Measurements from ENCODE around the gene SLAIN1. TPM values are rescaled to one million over a fixed set of nuclear protein-coding genes. Genes with fewer than 3 reads are reported as not detected.

The SLAIN1 gene
- total and polyA plus RNA-seq, 12 donors = 5.5 to 26.7 (median 14.1) TPM

GRCh38 chr13:77741597-77741972 lies 44.1 kb downstream of the SLAIN1 start:
- Histone ChIP-seq H3K4me3 (no peak overlapping the region), H3K36me3 (replicated peaks in 1 of 2) (no peaks in the 10 kb centered on the region), H3K9me3 (replicated peaks in 1 of 3) (no peaks in the 10 kb centered on the region), H3K27me3 (no peaks in the 10 kb centered on the region), H3K27ac (no peak overlapping the region), H3K4me1 (replicated peaks in 1 of 2) (peaks cover 0 to 4% of the 10 kb centered on the region in 2 donors)
- TF ChIP-seq CTCF (IDR thresholded peaks at IDR 0.05) (no peak), POLR2A (IDR thresholded peaks at IDR 0.05) (no peak)
- no peak for DNase-seq
- WGBS, 4 donors = 89 to 100% (median 97%) methylated on average over 1 of the region's 1 CpG
- intact Hi-C loops (cut with DNase I) = no loop called here

- Histone ChIP-seq H3K4me1 (replicated peaks in 1 of 2) (peaks cover 0 to 4% of the 10 kb centered on the region in 2 donors), H3K27me3 (no peaks in the 10 kb centered on the region), H3K4me3 (no peak overlapping the region), H3K27ac (no peak overlapping the region), H3K36me3 (replicated peaks in 1 of 2) (no peaks in the 10 kb centered on the region), H3K9me3 (replicated peaks in 1 of 3) (no peaks in the 10 kb centered on the region)
- 95 to 100% (median 95%) methylated on average over 2 of the region's 2 CpGs for WGBS, 4 donors
- DNase-seq = no peak
- intact Hi-C loops (cut with DNase I) = no loop called here
- TF ChIP-seq CTCF (IDR thresholded peaks at IDR 0.05) (no peak), POLR2A (IDR thresholded peaks at IDR 0.05) (no peak)
Observed at GRCh38 chr13:77742801-77743200, 45.3 kb downstream of the SLAIN1 start.

- intact Hi-C loops (cut with DNase I) = loop anchor here in 1 of 2 donors (5.0 kb wide), 1 partner anchor 148 kb away; no protein-coding TSS in a partner anchor
- H3K4me3 ChIP-seq = no peak overlapping the region
- peaks cover 0 to 4% of the 10 kb centered on the region in 2 donors for H3K4me1 ChIP-seq (replicated peaks in 1 of 2)
- no peaks in the 10 kb centered on the region for H3K36me3 ChIP-seq (replicated peaks in 1 of 2)
- H3K9me3 ChIP-seq (replicated peaks in 1 of 3) = no peaks in the 10 kb centered on the region
- 22 to 45% (median 38%) methylated on average over 1 of the region's 1 CpG for WGBS, 4 donors
- TF ChIP-seq POLR2A (IDR thresholded peaks at IDR 0.05) (no peak), CTCF (IDR thresholded peaks at IDR 0.05) (no peak)
- no peaks in the 10 kb centered on the region for H3K27me3 ChIP-seq
- no peak for DNase-seq
- H3K27ac ChIP-seq = no peak overlapping the region
Observed at GRCh38 chr13:77745784-77746183, 48.3 kb downstream of the SLAIN1 start.

GRCh38 chr13:77749344-77749880 lies 51.9 kb downstream of the SLAIN1 start:
- H3K4me3 ChIP-seq = no peak overlapping the region
- no peaks in the 10 kb centered on the region for H3K27me3 ChIP-seq
- H3K9me3 ChIP-seq (replicated peaks in 1 of 3) = no peaks in the 10 kb centered on the region
- no peaks in the 10 kb centered on the region for H3K4me1 ChIP-seq (replicated peaks in 1 of 2)
- intact Hi-C loops (cut with DNase I) = loop anchor here in 1 of 2 donors (5.0 kb wide), 1 partner anchor 152 kb away; no protein-coding TSS in a partner anchor
- no peak for DNase-seq
- no peaks in the 10 kb centered on the region for H3K36me3 ChIP-seq (replicated peaks in 1 of 2)
- TF ChIP-seq POLR2A (IDR thresholded peaks at IDR 0.05) (no peak), CTCF (IDR thresholded peaks at IDR 0.05) (no peak)
- no peak overlapping the region for H3K27ac ChIP-seq
- 61 to 68% (median 64%) methylated on average over 2 of the region's 2 CpGs for WGBS, 4 donors
